ENCODE measurements around the gene MYOF.

DNA sequence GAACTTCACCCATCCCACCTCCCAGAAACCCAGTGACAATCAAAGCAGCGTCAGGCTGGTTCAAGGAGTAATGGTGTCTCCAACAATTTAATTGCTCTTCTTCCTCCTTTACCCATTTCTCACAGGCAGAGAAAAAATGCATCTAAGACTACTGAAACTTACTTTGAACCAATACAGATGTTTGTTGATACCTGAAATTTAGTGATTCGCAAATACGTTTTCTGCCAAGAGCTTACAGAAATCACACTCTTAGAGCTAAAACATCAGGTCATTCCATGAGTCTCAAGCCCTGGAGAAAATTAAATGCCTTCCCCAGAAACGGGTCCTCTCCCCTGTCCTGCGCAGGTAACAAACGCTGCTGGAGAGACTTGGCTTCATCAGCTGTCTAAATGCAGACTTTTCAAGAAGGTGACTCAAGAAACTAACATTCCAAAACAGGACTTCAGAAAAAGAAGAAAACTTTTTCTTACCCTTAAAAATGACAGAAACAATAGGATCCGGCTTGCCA, 443 bp downstream of the MYOF start:
- TF ChIP-seq, protein P1, sequence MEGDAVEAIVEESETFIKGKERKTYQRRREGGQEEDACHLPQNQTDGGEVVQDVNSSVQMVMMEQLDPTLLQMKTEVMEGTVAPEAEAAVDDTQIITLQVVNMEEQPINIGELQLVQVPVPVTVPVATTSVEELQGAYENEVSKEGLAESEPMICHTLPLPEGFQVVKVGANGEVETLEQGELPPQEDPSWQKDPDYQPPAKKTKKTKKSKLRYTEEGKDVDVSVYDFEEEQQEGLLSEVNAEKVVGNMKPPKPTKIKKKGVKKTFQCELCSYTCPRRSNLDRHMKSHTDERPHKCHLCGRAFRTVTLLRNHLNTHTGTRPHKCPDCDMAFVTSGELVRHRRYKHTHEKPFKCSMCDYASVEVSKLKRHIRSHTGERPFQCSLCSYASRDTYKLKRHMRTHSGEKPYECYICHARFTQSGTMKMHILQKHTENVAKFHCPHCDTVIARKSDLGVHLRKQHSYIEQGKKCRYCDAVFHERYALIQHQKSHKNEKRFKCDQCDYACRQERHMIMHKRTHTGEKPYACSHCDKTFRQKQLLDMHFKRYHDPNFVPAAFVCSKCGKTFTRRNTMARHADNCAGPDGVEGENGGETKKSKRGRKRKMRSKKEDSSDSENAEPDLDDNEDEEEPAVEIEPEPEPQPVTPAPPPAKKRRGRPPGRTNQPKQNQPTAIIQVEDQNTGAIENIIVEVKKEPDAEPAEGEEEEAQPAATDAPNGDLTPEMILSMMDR (IDR thresholded peaks at IDR 0.05) = no peak
- TF ChIP-seq POLR2A (IDR thresholded peaks at IDR 0.05) (no peak), EP300 (IDR thresholded peaks at IDR 0.05) (no peak), POLR2AphosphoS5 (IDR thresholded peaks at IDR 0.05) (no peak)

All from stomach (tissue), 4 donors.